HepG2 (cell line): ENCODE measurements around the gene C20orf144. TPM values are rescaled to one million over a fixed set of nuclear protein-coding genes. Genes with fewer than 3 reads are reported as not detected.

Experiments used
- EEA1 ChIP-seq: sonication (generic); formaldehyde crosslinking; IDR thresholded peaks from 2 replicates; pipeline ENCODE4 v1.5.1; 2020; ENCODE audit warnings: mild to moderate bottlenecking, missing genetic modification reagents, borderline replicate concordance
- FOXP1 ChIP-seq, 2 experiments: fragments of 450-650 bp in 1 of 2; IDR thresholded peaks; 2 replicates each; pipeline ENCODE4 v1.6.1; 2017 to 2018; ENCODE audit warnings: antibody characterized with exemption in 1 of 2
- KDM5B ChIP-seq: sonication (generic); formaldehyde crosslinking; IDR thresholded peaks from 2 replicates; pipeline ENCODE4 v1.4.0; 2020; ENCODE audit warnings: missing genetic modification reagents, mild to moderate bottlenecking, borderline replicate concordance
- MAZ ChIP-seq, 2 experiments: sonication (generic) in 1 of 2; formaldehyde crosslinking in 1 of 2; IDR thresholded peaks; 2 replicates each; pipeline versions ENCODE4 v1.5.0 to v1.6.1; 2012 to 2020; ENCODE audit warnings: low read depth in 2 of 2, mild to moderate bottlenecking in 2 of 2, borderline replicate concordance in 1 of 2, improper control_type of control experiment in 1 of 2, low read length in 1 of 2, missing genetic modification reagents in 1 of 2, moderate library complexity in 1 of 2
- MZF1 ChIP-seq: sonication (generic); formaldehyde crosslinking; IDR thresholded peaks from 2 replicates; pipeline ENCODE4 v1.8.1; 2023; ENCODE audit warnings: mild to moderate bottlenecking, missing genetic modification reagents, borderline replicate concordance
- NR2F2 ChIP-seq: IDR thresholded peaks from 2 replicates; pipeline ENCODE4 v1.6.1; 2012; ENCODE audit warnings: low read depth, inconsistent platforms, borderline replicate concordance
- POLR2AphosphoS2 ChIP-seq: IDR thresholded peaks from 2 replicates; pipeline ENCODE4 v1.6.1; 2011; ENCODE audit warnings: low read depth, low read length, improper control_type of control experiment
- RARG ChIP-seq: sonication (generic); formaldehyde crosslinking; IDR thresholded peaks from 2 replicates; pipeline ENCODE4 v1.4.0; 2020; ENCODE audit warnings: low read depth, mild to moderate bottlenecking, missing genetic modification reagents
- RXRA ChIP-seq: sonication (generic); formaldehyde crosslinking; IDR thresholded peaks from 2 replicates; pipeline ENCODE4 v1.5.1; 2020; ENCODE audit warnings: missing genetic modification reagents
- SMARCC2 ChIP-seq: fragments of 450-650 bp; IDR thresholded peaks from 2 replicates; pipeline ENCODE4 v1.6.1; 2017; ENCODE audit warnings: antibody characterized with exemption, mild to moderate bottlenecking
- SP4 ChIP-seq: sonication (generic); formaldehyde crosslinking; IDR thresholded peaks from 2 replicates; pipeline ENCODE4 v1.8.1; 2023; ENCODE audit warnings: mild to moderate bottlenecking, missing genetic modification reagents
- TRIM24 ChIP-seq: sonication (generic); formaldehyde crosslinking; IDR thresholded peaks from 2 replicates; pipeline ENCODE4 v1.8.0; 2022; ENCODE audit warnings: mild to moderate bottlenecking, missing genetic modification reagents
- ZBTB40 ChIP-seq, 2 experiments: fragments of 450-650 bp in 1 of 2; sonication (generic) in 1 of 2; formaldehyde crosslinking in 1 of 2; IDR thresholded peaks; 2 replicates each; pipeline versions ENCODE4 v1.6.1 to v1.8.0; 2016 to 2022; ENCODE audit warnings: antibody characterized with exemption in 1 of 2, mild to moderate bottlenecking in 1 of 2, missing genetic modification reagents in 1 of 2
- ZFP36L1 ChIP-seq: sonication (generic); formaldehyde crosslinking; IDR thresholded peaks from 2 replicates; pipeline ENCODE4 v1.8.0; 2022; ENCODE audit warnings: mild to moderate bottlenecking, missing genetic modification reagents, moderate library complexity
- ZNF138 ChIP-seq: sonication (generic); formaldehyde crosslinking; IDR thresholded peaks from 2 replicates; pipeline ENCODE4 v1.5.0; 2020; ENCODE audit warnings: mild to moderate bottlenecking, low read depth, missing genetic modification reagents
- ZNF317 ChIP-seq: sonication (generic); formaldehyde crosslinking; IDR thresholded peaks from 2 replicates; pipeline ENCODE4 v1.5.0; 2020; ENCODE audit warnings: mild to moderate bottlenecking, missing genetic modification reagents
- ZNF563 ChIP-seq: sonication (generic); formaldehyde crosslinking; IDR thresholded peaks from 2 replicates; pipeline ENCODE4 v1.8.0; 2022; ENCODE audit warnings: mild to moderate bottlenecking, moderate library complexity, missing genetic modification reagents
- ZNF788 ChIP-seq: sonication (generic); formaldehyde crosslinking; IDR thresholded peaks from 2 replicates; pipeline ENCODE4 v1.5.0; 2020; ENCODE audit warnings: mild to moderate bottlenecking, missing genetic modification reagents, borderline replicate concordance
- polyA plus RNA-seq, 8 experiments: library from polyadenylated mRNA; depleted of rRNA in 3 of 8; stranded (reverse) in 7 of 8; unstranded in 1 of 8; fragments of >200 nt; fragmentation: Illumina TruSeq in 4 of 8; extraction: Trizol in 4 of 8; gene quantifications; 2 replicates each; pipeline versions ENCODE4 v1.2.1 to v1.2.3, GENCODE V29; 2011 to 2016; ENCODE audit warnings: low read depth in 4 of 8, missing spikeins in 1 of 8, mixed read lengths in 1 of 8; ENCODE audit not compliant: insufficient read depth in 1 of 8
- total RNA-seq, 5 experiments: library from RNA; depleted of rRNA; stranded (reverse); fragments of >200 nt; fragmentation: Illumina TruSeq; extraction: Trizol; gene quantifications; 2 replicates each; pipeline ENCODE4 v1.2.3, GENCODE V29; 2016; ENCODE audit warnings: low read depth in 1 of 5

C20orf144 gene
- total and polyA plus RNA-seq, 2 of the 13 experiments (the other 11 are each of a cell fraction or from before 2014, with no cell fraction given) = 0.09 to 0.16 TPM

- no peak for TF ChIP-seq RARG (CRISPR knock-in tag)
- TF ChIP-seq KDM5B = peak; percentile 63
- peak; percentile 12; the same call in 1 of the 2 replicates for TF ChIP-seq EEA1 (CRISPR knock-in tag)
- TF ChIP-seq TRIM24 (CRISPR knock-in tag) = no peak
- no peak for TF ChIP-seq ZBTB40 (IDR thresholded peaks at IDR 0.05)
- TF ChIP-seq ZBTB40 (CRISPR knock-in tag; IDR thresholded peaks at IDR 0.05) = peak; percentile 23; the same call in 1 of the 2 replicates
- peak; percentile 48; the same call in 1 of the 2 replicates for TF ChIP-seq ZNF788 (CRISPR knock-in tag)
- TF ChIP-seq ZNF138 = 0 out of 2 replicates have a peak, but pooled peaks have one; percentile 59
- no peak for TF ChIP-seq MAZ (IDR thresholded peaks at IDR 0.05; ENCODE audit: borderline replicate concordance, low read depth, low read length)
- TF ChIP-seq MAZ (CRISPR knock-in tag; IDR thresholded peaks at IDR 0.05; ENCODE audit: low read depth) = 0 out of 2 replicates have a peak, but pooled peaks have one; percentile 23
- TF ChIP-seq FOXP1 (IDR thresholded peaks at IDR 0.05) = no peak
- TF ChIP-seq FOXP1 (CRISPR knock-in tag; IDR thresholded peaks at IDR 0.05) = no peak
- TF ChIP-seq MZF1 = no peak
- peak; percentile 51; the same call in 1 of the 2 replicates for TF ChIP-seq ZNF563 (CRISPR knock-in tag)
- no peak for TF ChIP-seq ZFP36L1
- peak; percentile 45 for TF ChIP-seq RXRA (CRISPR knock-in tag)
- TF ChIP-seq SMARCC2 = no peak
- no peak for TF ChIP-seq ZNF317 (CRISPR knock-in tag)
- TF ChIP-seq NR2F2 = no peak
- TF ChIP-seq SP4 (CRISPR knock-in tag) = peak; percentile 49; the same call in 1 of the 2 replicates
- TF ChIP-seq POLR2AphosphoS2 = no peak
Measured at GRCh38 chr20:33667676-33668465, 5.7 kb downstream of the C20orf144 start (continued).
